Sigmoid colon (tissue), 4 donors: ENCODE results near the gene MZT2A.
"Not testable (repeated sequence)": the region's sequence is repeated elsewhere in the genome, so short reads cannot be mapped to it uniquely, and the experiment has no call there.

Source experiments
- CTCF ChIP-seq, 4 experiments: fragments of 450-650 bp in 3 of 4; fragments of 200-600 bp in 1 of 4; IDR thresholded peaks; one replicate each; pipeline ENCODE4 v1.5.1; 2016 to 2019; ENCODE audit warnings: antibody characterized with exemption in 4 of 4, mild to moderate bottlenecking in 3 of 4, moderate library complexity in 2 of 4
- POLR2A ChIP-seq, 2 donors: fragments of 450-650 bp; IDR thresholded peaks; one replicate each; pipeline ENCODE4 v1.6.1; 2016; ENCODE audit warnings: antibody characterized with exemption in 2 of 2, mild to moderate bottlenecking in 2 of 2, moderate library complexity in 2 of 2
- POLR2AphosphoS5 ChIP-seq, 4 donors: sonication (generic); formaldehyde crosslinking; IDR thresholded peaks; one replicate each; pipeline ENCODE4 v1.6.1; 2017; ENCODE audit warnings: antibody characterized with exemption in 4 of 4

- TF ChIP-seq CTCF, POLR2AphosphoS5, POLR2A (IDR thresholded peaks at IDR 0.05): not testable (repeated sequence)
Observed at GRCh38 chr2:131528981-131529863, 37.0 kb upstream of the MZT2A start.
